GM19035 (cell line): ENCODE results near the gene TMEM45A.
"Not testable (repeated sequence)": the region's sequence is repeated elsewhere in the genome, so short reads cannot be mapped to it uniquely, and the experiment has no call there.

ENCODE experiments used
- ATAC-seq: cut with Tn5 transposase; IDR thresholded peaks from one replicate; pipeline ENCODE4 v1.9.1; 2021; ENCODE audit not compliant: unreplicated experiment

Gene TMEM45A

DNA sequence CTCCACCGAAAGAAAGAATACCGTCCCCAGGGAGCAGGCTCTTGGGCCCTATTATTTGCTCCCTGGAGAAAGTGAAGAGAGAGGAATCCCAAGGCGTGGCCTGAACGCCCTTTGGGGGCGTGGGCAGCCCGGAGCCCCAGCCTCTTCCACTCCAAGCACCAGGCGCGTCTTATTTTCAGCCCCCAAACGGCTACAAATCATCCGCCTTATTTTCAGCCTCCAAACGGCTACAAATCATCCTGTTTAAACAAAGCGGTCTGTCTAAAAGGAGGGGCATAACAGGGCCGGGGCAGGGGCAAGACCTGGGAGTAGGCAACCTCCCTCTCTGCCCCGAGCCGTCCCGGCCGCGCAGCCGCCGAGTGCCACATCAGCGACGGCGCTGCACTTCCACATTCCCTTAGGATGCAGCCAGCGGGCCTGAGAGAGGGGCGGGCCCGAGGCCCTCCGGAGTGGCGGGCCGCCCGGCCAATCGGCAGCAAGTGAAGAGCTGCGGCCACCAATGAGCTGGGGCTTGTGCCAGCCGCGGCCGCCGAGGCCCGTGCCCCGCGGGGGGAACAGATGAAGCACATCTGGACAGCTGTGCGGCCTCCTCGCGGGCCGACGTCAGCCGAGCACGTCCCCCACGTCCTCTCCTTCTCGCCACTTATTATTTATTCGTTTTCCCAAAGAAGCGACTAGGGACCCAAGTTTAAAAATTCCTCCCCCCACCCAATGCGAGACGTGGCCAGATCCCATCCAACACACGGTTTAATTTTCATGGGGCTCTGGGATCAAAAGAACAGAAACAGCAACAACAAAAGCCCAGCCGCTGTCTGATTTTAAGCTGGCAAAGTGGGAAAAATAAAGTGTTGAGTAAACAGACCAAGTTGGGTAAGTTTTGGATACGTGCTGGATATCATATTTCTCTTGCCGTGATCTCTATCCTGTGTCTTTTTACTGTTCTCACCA, at the start of gene TMEM45A:
Gene TMEM45A, plus strand, starts transcription at position 561 of the 948 bp plus-strand sequence. CDS start 62,593 bp downstream, outside the sequence.
- ATAC-seq = peak; percentile 98

GRCh38 chr3:100443690-100444089, 48.7 kb upstream of the TMEM45A start:
- no peak for ATAC-seq

DNA sequence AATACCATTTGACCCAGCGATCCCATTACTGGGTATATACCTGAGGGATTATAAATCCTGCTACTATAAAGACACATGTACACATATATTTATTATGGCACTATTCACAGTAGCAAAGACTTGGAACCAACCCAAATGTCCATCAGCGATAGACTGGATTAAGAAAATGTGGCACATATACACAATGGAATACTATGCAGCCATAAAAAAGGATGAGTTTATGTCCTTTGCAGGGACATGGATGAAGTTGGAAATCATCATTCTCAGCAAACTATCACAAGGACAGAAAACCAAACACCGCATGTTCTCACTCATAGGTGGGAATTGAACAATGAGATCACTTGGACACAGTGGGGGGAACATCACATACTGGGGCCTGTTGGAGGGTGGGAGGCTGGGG, 45.4 kb upstream of the TMEM45A start:
- ATAC-seq = not testable (repeated sequence)

DNA sequence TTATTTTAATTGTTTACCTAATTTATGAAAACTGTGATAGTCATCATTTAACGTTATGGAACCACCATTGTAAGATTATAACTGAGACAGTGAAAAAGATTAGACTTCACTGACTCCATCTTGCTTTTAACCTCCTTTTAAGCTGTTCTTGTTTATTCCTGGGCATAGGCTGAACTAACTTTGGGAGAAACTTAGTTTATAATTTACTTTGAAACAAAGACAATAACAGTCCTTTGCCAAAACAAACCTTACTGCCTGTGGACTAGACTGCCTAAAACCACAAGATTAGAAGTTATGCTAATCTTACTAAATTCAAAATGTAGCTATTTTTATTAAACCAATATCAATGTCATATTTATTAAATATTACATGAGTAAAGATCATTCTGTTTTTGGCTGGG, 44.3 kb upstream of the TMEM45A start:
- ATAC-seq = no peak

DNA sequence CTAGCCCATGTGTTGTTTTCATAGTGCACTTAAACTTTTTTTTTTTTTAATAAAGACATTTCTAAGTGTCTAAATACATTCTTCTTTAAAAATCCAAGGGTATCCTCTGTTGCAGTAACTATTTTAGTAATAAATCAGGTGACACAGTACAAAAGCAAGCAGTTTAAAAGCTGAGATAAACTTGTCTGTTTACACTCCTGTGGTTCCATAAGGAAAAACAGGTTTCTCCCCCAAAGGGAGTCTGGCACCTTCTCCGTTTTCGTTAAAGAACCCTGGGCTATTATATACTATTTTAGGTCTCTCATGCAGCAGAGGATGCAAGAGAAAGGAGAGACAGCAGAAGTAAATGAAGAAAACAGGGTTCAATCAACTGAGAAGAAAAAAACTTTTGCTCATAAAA, 43.2 kb upstream of the TMEM45A start:
- ATAC-seq = no peak

GRCh38 chr3:100454677-100455076, 37.7 kb upstream of the TMEM45A start:
- ATAC-seq = no peak

- no peak for ATAC-seq
Observed at GRCh38 chr3:100455841-100456550, 36.4 kb upstream of the TMEM45A start.

DNA sequence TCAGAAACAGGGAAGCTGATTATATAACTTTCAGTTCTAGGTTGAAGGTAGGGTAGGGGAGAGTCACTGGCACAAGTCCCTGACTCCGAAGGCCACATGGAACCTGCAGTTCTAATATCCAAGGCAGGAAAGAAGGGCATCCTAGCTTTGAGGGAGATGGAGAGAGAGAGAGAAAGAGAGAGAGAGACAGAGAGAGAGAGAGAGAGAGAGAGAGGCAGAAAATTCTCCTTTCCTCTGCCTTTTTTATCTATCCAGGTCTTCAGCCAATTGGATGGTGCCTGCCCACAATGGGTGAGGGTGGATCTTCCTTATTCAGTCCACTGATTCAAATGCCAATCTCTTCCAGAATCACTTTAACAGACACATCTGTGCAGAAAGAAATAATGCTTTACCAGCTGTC, 35.7 kb upstream of the TMEM45A start:
- ATAC-seq = no peak

- ATAC-seq = no peak
Observed at GRCh38 chr3:100457811-100458210, 34.6 kb upstream of the TMEM45A start.

DNA sequence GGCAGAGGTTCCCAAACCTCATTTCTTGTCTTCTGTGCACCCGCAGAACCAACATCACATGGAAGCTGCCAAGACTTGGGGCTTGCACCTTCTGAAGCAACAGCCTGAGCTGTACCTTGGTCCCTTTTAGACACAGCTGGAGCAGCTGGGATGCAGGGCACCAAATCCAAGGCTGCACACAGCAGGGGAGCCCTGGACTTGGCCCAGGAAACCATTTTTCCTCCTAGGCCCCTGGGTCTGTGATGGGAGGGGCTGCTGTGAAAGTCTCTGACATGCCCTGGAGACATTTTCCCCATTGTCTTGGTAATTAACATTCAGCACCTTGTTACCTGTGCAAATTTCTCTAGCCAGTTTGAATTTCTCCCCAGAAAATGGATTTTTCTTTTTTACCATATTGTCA, 33.6 kb upstream of the TMEM45A start:
- ATAC-seq = no peak

DNA sequence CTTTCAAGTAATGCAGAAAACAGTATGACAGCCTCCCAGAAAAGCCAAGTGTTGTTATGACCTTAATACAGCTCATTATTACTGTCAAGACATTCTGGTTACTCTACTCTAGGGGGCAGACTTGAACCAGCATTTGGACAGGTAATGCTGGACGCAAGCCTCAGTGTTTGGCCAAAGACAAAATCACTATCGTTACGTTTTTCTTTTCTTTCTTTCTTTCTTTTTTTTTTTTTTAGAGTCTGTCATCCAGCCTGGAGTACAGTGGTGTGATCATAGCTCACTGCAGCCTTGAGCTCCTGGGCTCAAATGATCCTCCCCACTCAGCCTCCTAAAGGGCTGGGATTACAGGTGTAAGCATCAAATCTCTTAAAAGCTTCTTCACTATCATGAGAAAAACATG, 29.4 kb upstream of the TMEM45A start:
- ATAC-seq = peak; percentile 86

DNA sequence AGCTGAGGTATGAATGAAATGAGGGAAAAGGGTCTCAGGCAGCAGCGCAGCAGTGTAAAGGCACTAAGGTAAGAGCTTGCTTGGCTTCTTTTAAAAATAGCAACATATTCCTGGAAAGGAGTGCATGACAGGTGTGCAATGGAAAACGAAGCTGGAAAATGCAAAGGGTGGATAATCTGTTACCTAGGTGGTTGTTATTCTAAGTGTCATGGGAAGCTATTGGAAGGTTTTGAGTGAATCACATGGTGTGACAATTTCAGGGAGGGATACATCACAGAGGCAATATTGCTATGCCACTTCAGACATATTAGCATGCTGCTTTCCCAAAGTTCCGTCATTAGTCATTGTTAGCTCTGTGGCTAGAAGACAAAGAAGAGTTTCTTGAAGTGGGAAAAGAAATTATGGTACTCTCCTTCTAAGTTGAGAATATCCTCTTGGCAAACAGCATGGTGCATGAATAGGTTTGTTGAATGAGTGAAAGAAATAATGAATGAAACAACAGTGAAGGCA, 28.7 kb upstream of the TMEM45A start:
- no peak for ATAC-seq

DNA sequence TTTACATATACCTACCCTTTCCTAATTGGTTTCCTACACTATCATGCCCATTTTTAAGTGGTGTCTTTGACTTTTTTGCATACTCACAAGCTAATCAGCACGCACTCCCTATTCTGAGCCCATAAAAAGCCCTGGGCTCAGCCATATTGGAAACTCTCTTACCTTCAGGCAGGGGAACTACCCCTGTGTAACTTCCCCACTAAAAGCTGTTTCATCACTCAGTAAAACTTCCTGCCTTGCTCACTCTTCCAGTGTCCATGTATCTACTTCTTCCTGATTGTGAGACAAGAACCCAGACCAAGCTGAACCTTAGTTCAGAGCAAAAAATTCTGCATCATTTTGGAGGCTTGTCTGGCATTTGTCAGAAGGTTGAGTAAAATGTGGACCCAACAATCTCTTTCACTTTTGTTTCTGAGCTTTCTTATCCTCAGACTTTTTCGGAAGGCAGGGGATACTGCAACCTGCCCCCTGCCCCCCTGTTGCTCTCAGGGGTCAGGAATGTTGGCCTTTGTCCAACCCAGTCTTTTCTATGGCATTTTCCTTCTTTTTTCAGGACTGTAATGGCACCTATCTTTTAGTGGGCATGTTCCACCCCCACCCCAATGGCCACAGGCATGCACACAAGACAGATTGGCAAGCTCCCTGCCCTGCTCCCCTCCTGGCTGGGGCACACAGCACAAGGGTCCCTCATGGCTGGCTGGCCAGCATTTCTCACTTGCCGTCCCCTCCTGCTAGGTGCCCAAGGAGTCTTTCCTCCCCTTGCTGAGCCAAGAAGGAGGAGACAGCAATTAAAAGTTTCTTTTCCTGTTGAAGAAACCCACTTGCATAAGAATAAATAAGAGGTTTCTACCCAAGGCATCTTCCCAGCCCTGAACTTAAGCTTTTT, 26.3 kb upstream of the TMEM45A start:
- ATAC-seq = peak; percentile 52

GRCh38 chr3:100467133-100467532, 25.3 kb upstream of the TMEM45A start:
- ATAC-seq = no peak

- no peak for ATAC-seq
Observed at GRCh38 chr3:100468676-100469075, 23.7 kb upstream of the TMEM45A start.

DNA sequence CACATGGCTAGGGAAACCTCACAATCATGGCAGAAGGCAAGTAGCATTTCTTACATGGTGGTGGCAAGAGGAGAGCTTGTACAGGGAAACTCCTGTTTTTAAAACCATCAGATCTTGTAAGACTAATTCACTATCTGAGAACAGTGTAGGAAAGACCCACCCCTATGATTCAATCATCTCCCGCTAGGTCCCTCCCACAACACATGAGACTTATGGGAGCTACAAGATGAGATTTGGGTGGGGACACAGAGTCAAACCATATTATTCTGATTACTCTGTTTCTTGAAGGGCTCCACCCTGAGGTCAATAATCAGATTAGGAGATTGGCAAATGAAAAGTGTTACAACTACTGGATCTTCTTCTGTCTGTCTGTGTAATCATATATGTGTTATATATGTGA, 21.5 kb upstream of the TMEM45A start:
- no peak for ATAC-seq

DNA sequence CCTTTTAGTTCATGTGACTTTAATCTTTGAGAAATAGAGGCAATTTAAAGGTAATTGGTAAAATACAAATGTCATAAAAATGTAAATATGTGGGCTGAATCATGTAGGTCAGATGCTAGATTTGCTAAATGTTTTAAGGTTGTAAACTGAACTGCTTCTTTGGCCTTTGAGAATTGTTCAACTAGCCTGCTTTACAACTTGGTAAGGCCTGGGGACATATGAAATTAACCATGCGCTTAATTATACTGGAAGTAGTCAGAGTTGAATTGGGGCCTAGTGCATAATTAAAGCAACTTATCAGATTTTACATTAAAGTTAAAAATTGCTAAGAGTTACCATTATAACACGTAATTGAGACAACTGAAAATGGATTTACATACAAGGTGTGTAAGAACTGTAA, 21.0 kb upstream of the TMEM45A start:
- no peak for ATAC-seq

- not testable (repeated sequence) for ATAC-seq
Observed at GRCh38 chr3:100477851-100478360, 14.5 kb upstream of the TMEM45A start.

GRCh38 chr3:100478521-100478920, 13.9 kb upstream of the TMEM45A start:
- not testable (repeated sequence) for ATAC-seq

- no peak for ATAC-seq
Observed at GRCh38 chr3:100480081-100480480, 12.3 kb upstream of the TMEM45A start.

GRCh38 chr3:100482176-100482575, 10.2 kb upstream of the TMEM45A start:
- no peak for ATAC-seq
